Peyer's patch (tissue), 4 donors: ENCODE data around the gene ZNF273.

Experiments used
- CTCF ChIP-seq, 6 experiments: fragments of 450-650 bp in 4 of 6; fragments of 200-600 bp in 2 of 6; sonication (generic) in 1 of 6; IDR thresholded peaks; one replicate each; pipeline ENCODE4 v1.5.1; 2017 to 2019; ENCODE audit warnings: antibody characterized with exemption in 6 of 6, mild to moderate bottlenecking in 3 of 6, moderate library complexity in 1 of 6
- POLR2A ChIP-seq, 2 donors: fragments of 450-650 bp; IDR thresholded peaks; one replicate each; pipeline ENCODE4 v1.5.1; 2017; ENCODE audit warnings: antibody characterized with exemption in 2 of 2, mild to moderate bottlenecking in 2 of 2, moderate library complexity in 2 of 2

- no peak for TF ChIP-seq CTCF (IDR thresholded peaks at IDR 0.05)
- TF ChIP-seq POLR2A (IDR thresholded peaks at IDR 0.05), result no peak
Measured at GRCh38 chr7:64872351-64873154, 30.5 kb upstream of the ZNF273 start.
